ENCODE measurements around the gene KNL1. TPM values are rescaled to one million over a fixed set of nuclear protein-coding genes. Genes with fewer than 3 reads are reported as not detected.

The KNL1 gene
- total RNA-seq, 2 experiments from 2014 or later: 23.8 to 24.5 TPM

Other genes with a start within 250 kb of the KNL1 start
- gene PHGR1, start 243.2 kb upstream of the KNL1 start, total RNA-seq: not detected
- under 1 TPM; 0.08 to 0.14 TPM for gene DISP2, start 236.0 kb upstream of the KNL1 start, total RNA-seq
- 10 to 100 TPM; 54.3 to 56.3 TPM for gene KNSTRN, start 211.5 kb upstream of the KNL1 start, total RNA-seq
- 10 to 100 TPM; 64.9 to 68.6 TPM for gene IVD, start 188.5 kb upstream of the KNL1 start, total RNA-seq
- gene BAHD1, start 153.3 kb upstream of the KNL1 start, total RNA-seq: 10 to 100 TPM; 18.0 to 18.7 TPM
- gene CHST14, start 123.3 kb upstream of the KNL1 start, total RNA-seq: 1 to 10 TPM; 5.7 to 7.1 TPM
- 10 to 100 TPM; 21.3 to 27.3 TPM for gene CCDC32, start 29.2 kb upstream of the KNL1 start, total RNA-seq
- 10 to 100 TPM; 22.9 to 26.1 TPM for gene RPUSD2, start 24.9 kb upstream of the KNL1 start, total RNA-seq
- 10 to 100 TPM; 67.7 to 69.6 TPM for gene RAD51, start 100.9 kb downstream of the KNL1 start, total RNA-seq
- 10 to 100 TPM; 32.0 to 32.4 TPM for gene RMDN3, start 161.0 kb downstream of the KNL1 start, total RNA-seq
- gene GCHFR, start 169.8 kb downstream of the KNL1 start, total RNA-seq: 10 to 100 TPM; 35.2 to 35.9 TPM
- under 1 TPM; 0.43 to 0.50 TPM for gene C15orf62, start 175.7 kb downstream of the KNL1 start, total RNA-seq
- gene ZFYVE19, start 212.8 kb downstream of the KNL1 start, total RNA-seq: 10 to 100 TPM; 20.1 to 20.8 TPM
- gene DNAJC17, start 213.2 kb downstream of the KNL1 start, total RNA-seq: 10 to 100 TPM; 39.8 to 41.7 TPM
- gene PPP1R14D, start 234.5 kb downstream of the KNL1 start, total RNA-seq: not detected
- 1 to 10 TPM; 3.4 to 3.5 TPM for gene SPINT1, start 249.8 kb downstream of the KNL1 start, total RNA-seq